ENCODE data around the gene PROS1. TPM values are rescaled to one million over a fixed set of nuclear protein-coding genes. Genes with fewer than 3 reads are reported as not detected.

Gene PROS1
- total and polyA plus RNA-seq, 9 of the 15 experiments (the other 6 are each of a cell fraction or from before 2014, with no cell fraction given), result 5.5 to 50.5 (median 22.7) TPM

DNA sequence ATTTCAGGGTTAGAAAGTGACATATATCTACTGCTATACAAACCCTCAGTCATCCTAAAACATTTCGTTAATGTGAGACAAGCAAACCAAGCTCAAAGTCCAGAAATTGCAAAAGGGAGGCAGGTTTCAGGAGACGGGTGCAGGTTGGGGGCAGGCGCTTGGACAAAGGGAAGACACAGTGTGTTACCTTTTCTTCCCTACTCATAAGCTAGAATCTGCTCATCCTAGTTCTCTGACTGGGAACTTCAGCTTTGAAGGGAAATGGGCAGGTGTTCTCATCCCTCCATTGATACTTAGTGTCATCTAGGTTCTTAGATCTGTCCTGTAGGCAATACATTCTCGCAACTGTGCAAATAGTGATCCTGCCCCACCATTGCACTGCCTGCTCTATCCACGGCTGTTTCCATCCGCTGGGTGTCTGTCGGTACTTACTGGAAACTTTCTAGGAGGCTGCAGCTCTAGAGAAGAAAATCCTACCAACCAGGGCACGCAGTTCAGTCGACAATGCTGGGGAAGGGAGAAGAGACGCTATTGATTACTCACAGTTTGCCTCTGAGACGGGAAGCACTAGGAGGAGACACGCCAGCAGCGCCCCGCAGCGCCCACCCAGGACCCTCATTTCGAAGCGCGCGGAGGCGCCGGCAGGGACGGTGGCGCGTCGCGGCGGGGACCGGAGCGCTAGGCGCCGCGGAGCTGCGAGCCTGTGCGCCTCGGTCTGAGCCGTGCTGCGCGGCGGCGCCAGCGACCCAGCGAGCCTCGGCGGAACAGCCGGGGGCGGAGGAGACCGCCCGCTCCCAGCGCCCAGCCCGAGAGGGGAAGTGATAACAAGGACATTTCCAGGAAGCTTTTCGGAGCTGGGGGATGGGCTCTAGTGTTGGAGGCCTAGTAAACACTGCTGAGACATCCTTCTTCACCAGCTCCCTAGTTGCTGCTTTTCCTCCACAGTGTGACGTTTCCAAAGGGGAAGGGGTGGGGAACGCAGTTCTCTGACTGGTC lies at the start of gene PROS1 (continued):
- TF ChIP-seq, protein P1, sequence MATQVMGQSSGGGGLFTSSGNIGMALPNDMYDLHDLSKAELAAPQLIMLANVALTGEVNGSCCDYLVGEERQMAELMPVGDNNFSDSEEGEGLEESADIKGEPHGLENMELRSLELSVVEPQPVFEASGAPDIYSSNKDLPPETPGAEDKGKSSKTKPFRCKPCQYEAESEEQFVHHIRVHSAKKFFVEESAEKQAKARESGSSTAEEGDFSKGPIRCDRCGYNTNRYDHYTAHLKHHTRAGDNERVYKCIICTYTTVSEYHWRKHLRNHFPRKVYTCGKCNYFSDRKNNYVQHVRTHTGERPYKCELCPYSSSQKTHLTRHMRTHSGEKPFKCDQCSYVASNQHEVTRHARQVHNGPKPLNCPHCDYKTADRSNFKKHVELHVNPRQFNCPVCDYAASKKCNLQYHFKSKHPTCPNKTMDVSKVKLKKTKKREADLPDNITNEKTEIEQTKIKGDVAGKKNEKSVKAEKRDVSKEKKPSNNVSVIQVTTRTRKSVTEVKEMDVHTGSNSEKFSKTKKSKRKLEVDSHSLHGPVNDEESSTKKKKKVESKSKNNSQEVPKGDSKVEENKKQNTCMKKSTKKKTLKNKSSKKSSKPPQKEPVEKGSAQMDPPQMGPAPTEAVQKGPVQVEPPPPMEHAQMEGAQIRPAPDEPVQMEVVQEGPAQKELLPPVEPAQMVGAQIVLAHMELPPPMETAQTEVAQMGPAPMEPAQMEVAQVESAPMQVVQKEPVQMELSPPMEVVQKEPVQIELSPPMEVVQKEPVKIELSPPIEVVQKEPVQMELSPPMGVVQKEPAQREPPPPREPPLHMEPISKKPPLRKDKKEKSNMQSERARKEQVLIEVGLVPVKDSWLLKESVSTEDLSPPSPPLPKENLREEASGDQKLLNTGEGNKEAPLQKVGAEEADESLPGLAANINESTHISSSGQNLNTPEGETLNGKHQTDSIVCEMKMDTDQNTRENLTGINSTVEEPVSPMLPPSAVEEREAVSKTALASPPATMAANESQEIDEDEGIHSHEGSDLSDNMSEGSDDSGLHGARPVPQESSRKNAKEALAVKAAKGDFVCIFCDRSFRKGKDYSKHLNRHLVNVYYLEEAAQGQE (IDR thresholded peaks at IDR 0.05; ENCODE audit: borderline replicate concordance), result peak; percentile 61
- TF ChIP-seq, protein P1 (CRISPR knock-in tag; IDR thresholded peaks at IDR 0.05; ENCODE audit: low read depth), result no peak
- TF ChIP-seq NCOR1 (IDR thresholded peaks at IDR 0.05) (peak; percentile 59), CCNT2 (IDR thresholded peaks at IDR 0.05; ENCODE audit: borderline replicate concordance, extremely low read depth, insufficient read length, low read depth, low read length) (peak; percentile 96), RCOR1 (IDR thresholded peaks at IDR 0.05; ENCODE audit: borderline replicate concordance in 1 of 2, low read depth in 2 of 2, low read length in 2 of 2) (peak in 1 of 2 experiments; percentile 86; a peak in 1 of 4 replicates), RBBP5 (IDR thresholded peaks at IDR 0.05; ENCODE audit: borderline replicate concordance, insufficient read depth, low read length, poor library complexity, severe bottlenecking) (peak; percentile 89)
- TF ChIP-seq, protein P2, sequence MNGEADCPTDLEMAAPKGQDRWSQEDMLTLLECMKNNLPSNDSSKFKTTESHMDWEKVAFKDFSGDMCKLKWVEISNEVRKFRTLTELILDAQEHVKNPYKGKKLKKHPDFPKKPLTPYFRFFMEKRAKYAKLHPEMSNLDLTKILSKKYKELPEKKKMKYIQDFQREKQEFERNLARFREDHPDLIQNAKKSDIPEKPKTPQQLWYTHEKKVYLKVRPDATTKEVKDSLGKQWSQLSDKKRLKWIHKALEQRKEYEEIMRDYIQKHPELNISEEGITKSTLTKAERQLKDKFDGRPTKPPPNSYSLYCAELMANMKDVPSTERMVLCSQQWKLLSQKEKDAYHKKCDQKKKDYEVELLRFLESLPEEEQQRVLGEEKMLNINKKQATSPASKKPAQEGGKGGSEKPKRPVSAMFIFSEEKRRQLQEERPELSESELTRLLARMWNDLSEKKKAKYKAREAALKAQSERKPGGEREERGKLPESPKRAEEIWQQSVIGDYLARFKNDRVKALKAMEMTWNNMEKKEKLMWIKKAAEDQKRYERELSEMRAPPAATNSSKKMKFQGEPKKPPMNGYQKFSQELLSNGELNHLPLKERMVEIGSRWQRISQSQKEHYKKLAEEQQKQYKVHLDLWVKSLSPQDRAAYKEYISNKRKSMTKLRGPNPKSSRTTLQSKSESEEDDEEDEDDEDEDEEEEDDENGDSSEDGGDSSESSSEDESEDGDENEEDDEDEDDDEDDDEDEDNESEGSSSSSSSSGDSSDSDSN (IDR thresholded peaks at IDR 0.05; ENCODE audit: borderline replicate concordance in 1 of 2, low read depth in 2 of 2, low read length in 2 of 2), result peak; percentile 99
- TF ChIP-seq, protein P3, sequence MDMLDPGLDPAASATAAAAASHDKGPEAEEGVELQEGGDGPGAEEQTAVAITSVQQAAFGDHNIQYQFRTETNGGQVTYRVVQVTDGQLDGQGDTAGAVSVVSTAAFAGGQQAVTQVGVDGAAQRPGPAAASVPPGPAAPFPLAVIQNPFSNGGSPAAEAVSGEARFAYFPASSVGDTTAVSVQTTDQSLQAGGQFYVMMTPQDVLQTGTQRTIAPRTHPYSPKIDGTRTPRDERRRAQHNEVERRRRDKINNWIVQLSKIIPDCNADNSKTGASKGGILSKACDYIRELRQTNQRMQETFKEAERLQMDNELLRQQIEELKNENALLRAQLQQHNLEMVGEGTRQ (CRISPR knock-in tag; IDR thresholded peaks at IDR 0.05), result no peak
- TF ChIP-seq, protein P4, sequence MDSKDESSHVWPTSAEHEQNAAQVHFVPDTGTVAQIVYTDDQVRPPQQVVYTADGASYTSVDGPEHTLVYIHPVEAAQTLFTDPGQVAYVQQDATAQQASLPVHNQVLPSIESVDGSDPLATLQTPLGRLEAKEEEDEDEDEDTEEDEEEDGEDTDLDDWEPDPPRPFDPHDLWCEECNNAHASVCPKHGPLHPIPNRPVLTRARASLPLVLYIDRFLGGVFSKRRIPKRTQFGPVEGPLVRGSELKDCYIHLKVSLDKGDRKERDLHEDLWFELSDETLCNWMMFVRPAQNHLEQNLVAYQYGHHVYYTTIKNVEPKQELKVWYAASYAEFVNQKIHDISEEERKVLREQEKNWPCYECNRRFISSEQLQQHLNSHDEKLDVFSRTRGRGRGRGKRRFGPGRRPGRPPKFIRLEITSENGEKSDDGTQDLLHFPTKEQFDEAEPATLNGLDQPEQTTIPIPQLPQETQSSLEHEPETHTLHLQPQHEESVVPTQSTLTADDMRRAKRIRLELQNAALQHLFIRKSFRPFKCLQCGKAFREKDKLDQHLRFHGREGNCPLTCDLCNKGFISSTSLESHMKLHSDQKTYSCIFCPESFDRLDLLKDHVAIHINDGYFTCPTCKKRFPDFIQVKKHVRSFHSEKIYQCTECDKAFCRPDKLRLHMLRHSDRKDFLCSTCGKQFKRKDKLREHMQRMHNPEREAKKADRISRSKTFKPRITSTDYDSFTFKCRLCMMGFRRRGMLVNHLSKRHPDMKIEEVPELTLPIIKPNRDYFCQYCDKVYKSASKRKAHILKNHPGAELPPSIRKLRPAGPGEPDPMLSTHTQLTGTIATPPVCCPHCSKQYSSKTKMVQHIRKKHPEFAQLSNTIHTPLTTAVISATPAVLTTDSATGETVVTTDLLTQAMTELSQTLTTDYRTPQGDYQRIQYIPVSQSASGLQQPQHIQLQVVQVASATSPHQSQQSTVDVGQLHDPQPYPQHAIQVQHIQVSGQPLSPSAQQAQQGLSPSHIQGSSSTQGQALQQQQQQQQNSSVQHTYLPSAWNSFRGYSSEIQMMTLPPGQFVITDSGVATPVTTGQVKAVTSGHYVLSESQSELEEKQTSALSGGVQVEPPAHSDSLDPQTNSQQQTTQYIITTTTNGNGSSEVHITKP (IDR thresholded peaks at IDR 0.05; ENCODE audit: partially characterized antibody), result peak; percentile 9

Data from K562 (cell line).